HG03520 (cell line): ENCODE data around the gene SYCP2.

Experiments
- ATAC-seq: cut with Tn5 transposase; IDR thresholded peaks from one replicate; pipeline ENCODE4 v1.9.1; 2021; ENCODE audit warnings: mild to moderate bottlenecking, moderate library complexity; ENCODE audit not compliant: unreplicated experiment

The SYCP2 gene

GRCh38 chr20:59824711-59825562 is 108.5 kb downstream of the SYCP2 start:
- ATAC-seq, result no peak

GRCh38 chr20:59823491-59824259 is 109.8 kb downstream of the SYCP2 start:
- ATAC-seq, result no peak

GRCh38 chr20:59823030-59823423 is 110.4 kb downstream of the SYCP2 start:
- no peak for ATAC-seq

GRCh38 chr20:59822291-59823029 is 111.0 kb downstream of the SYCP2 start:
- ATAC-seq, result no peak

GRCh38 chr20:59821788-59822187 is 111.6 kb downstream of the SYCP2 start:
- no peak for ATAC-seq

- ATAC-seq, result no peak
Measured at GRCh38 chr20:59821201-59821600, 112.2 kb downstream of the SYCP2 start.

- no peak for ATAC-seq
Measured at GRCh38 chr20:59820204-59821041, 113.0 kb downstream of the SYCP2 start.

- ATAC-seq, result no peak
Measured at GRCh38 chr20:59819496-59820203, 113.8 kb downstream of the SYCP2 start.

- no peak for ATAC-seq
Measured at GRCh38 chr20:59818911-59819310, 114.5 kb downstream of the SYCP2 start.

- ATAC-seq, result no peak
Measured at GRCh38 chr20:59817846-59818615, 115.4 kb downstream of the SYCP2 start.

GRCh38 chr20:59817406-59817805 is 116.0 kb downstream of the SYCP2 start:
- no peak for ATAC-seq

GRCh38 chr20:59816146-59816738 is 117.2 kb downstream of the SYCP2 start:
- ATAC-seq, result no peak

GRCh38 chr20:59814840-59815340 is 118.5 kb downstream of the SYCP2 start:
- ATAC-seq, result no peak

- no peak for ATAC-seq
Measured at GRCh38 chr20:59813948-59814839, 119.2 kb downstream of the SYCP2 start.
